Thoracic aorta (tissue), 2 donors: ENCODE results near the gene CNOT8. TPM values are rescaled to one million over a fixed set of nuclear protein-coding genes. Genes with fewer than 3 reads are reported as not detected.
"Not testable (repeated sequence)": the region's sequence is repeated elsewhere in the genome, so short reads cannot be mapped to it uniquely, and the experiment has no call there.

Source experiments
- ATAC-seq: fragments of 150-250 bp; one replicate; pipeline ENCODE4 v1.8.0; 2017; ENCODE audit warnings: low read depth; ENCODE audit not compliant: insufficient number of reproducible peaks, low FRiP score
- DNase-seq: peaks from one replicate; pipeline ENCODE4 v3.0.0-alpha.2; 2020; ENCODE audit warnings: low spot score
- H3K27ac ChIP-seq, 2 donors: fragments of 200-600 bp; sonication (generic); 1 replicate in 1 of 2; 2 replicates in 1 of 2; pipeline ENCODE4 v1.5.1; 2016; ENCODE audit warnings: mild to moderate bottlenecking in 2 of 2, moderate library complexity in 2 of 2
- H3K27me3 ChIP-seq: fragments of 200-600 bp; sonication (generic); replicated peaks from 2 replicates; pipeline ENCODE4 v1.6.0; 2016; ENCODE audit warnings: mild to moderate bottlenecking; ENCODE audit not compliant: insufficient read depth
- H3K36me3 ChIP-seq: fragments of 200-600 bp; sonication (generic); one replicate; pipeline ENCODE4 v1.5.1; 2016
- H3K4me1 ChIP-seq, 2 donors: fragments of 200-600 bp; sonication (generic); 1 replicate in 1 of 2; 2 replicates in 1 of 2; pipeline versions ENCODE4 v1.5.1 to v1.6.0; 2016; ENCODE audit warnings: low read depth in 2 of 2, mild to moderate bottlenecking in 1 of 2; ENCODE audit not compliant: control insufficient read depth in 1 of 2
- H3K4me3 ChIP-seq: fragments of 200-600 bp; sonication (generic); 2 replicates; pipeline ENCODE4 v1.5.1; 2016; ENCODE audit warnings: mild to moderate bottlenecking
- H3K9me3 ChIP-seq: fragments of 200-600 bp; sonication (generic); 2 replicates; pipeline ENCODE4 v1.5.1; 2016
- CTCF ChIP-seq: fragments of 200-600 bp; sonication (generic); IDR thresholded peaks from one replicate; pipeline ENCODE4 v1.5.1; 2019; ENCODE audit warnings: antibody characterized with exemption
- total RNA-seq, 2 donors: library from RNA; depleted of rRNA; stranded (reverse); fragments of >200 nt; gene quantifications; one replicate each; pipeline versions ENCODE4 v1.1.0 to v1.2.3, GENCODE V29; 2016

CNOT8 gene
- total RNA-seq, 2 donors from 2014 or later, result 75.5 to 90.9 TPM

- Histone ChIP-seq H3K27me3 (no peaks in the 10 kb centered on the region), H3K4me3 (no peak overlapping the region), H3K9me3 (no peaks in the 10 kb centered on the region), H3K36me3 (peaks cover 20% of the 10 kb centered on the region), H3K27ac (no peak overlapping the region), H3K4me1 (peaks cover 5 to 6% of the 10 kb centered on the region in 2 donors)
- no peak for TF ChIP-seq CTCF
- no peak for ATAC-seq
- DNase-seq, result no peak
Measured at GRCh38 chr5:154829589-154830218, 28.7 kb upstream of the CNOT8 start.

GRCh38 chr5:154830219-154830595 is 28.2 kb upstream of the CNOT8 start:
- no peaks in the 10 kb centered on the region for H3K9me3 ChIP-seq
- H3K36me3 ChIP-seq, result peaks cover 20% of the 10 kb centered on the region
- DNase-seq (no peak), ATAC-seq (no peak)
- TF ChIP-seq CTCF, result no peak
- H3K4me1 ChIP-seq, result peaks cover 10 to 11% of the 10 kb centered on the region in 2 donors
- H3K27ac ChIP-seq, result no peak overlapping the region
- no peak overlapping the region for H3K4me3 ChIP-seq
- no peaks in the 10 kb centered on the region for H3K27me3 ChIP-seq

- ATAC-seq (no peak), DNase-seq (no peak)
- TF ChIP-seq CTCF, result no peak
- no peaks in the 10 kb centered on the region for H3K9me3 ChIP-seq
- no peak overlapping the region for H3K4me3 ChIP-seq
- H3K36me3 ChIP-seq, result peaks cover 20% of the 10 kb centered on the region
- no peaks in the 10 kb centered on the region for H3K27me3 ChIP-seq
- peaks cover 10 to 13% of the 10 kb centered on the region in 2 donors for H3K4me1 ChIP-seq
- H3K27ac ChIP-seq, result no peak overlapping the region
Measured at GRCh38 chr5:154830596-154830995, 27.8 kb upstream of the CNOT8 start.

GRCh38 chr5:154831451-154831850 is 27.0 kb upstream of the CNOT8 start:
- TF ChIP-seq CTCF, result no peak
- DNase-seq, result no peak
- Histone ChIP-seq H3K9me3 (no peaks in the 10 kb centered on the region), H3K4me3 (no peak overlapping the region), H3K27ac (no peak overlapping the region), H3K36me3 (peaks cover 15% of the 10 kb centered on the region), H3K27me3 (no peaks in the 10 kb centered on the region), H3K4me1 (peaks cover 13 to 20% of the 10 kb centered on the region in 2 donors)
- ATAC-seq, result no peak

- ATAC-seq, H3K27me3 ChIP-seq, H3K27ac ChIP-seq, H3K9me3 ChIP-seq, DNase-seq, H3K4me3 ChIP-seq: not testable (repeated sequence)
- Histone ChIP-seq H3K4me1 (peaks cover 13 to 22% of the 10 kb centered on the region in 2 donors), H3K36me3 (peaks cover 15% of the 10 kb centered on the region)
Measured at GRCh38 chr5:154832804-154833203, 25.6 kb upstream of the CNOT8 start.

GRCh38 chr5:154834053-154834452 is 24.4 kb upstream of the CNOT8 start:
- peaks cover 13 to 22% of the 10 kb centered on the region in 2 donors for H3K4me1 ChIP-seq
- no peak overlapping the region for H3K4me3 ChIP-seq
- H3K27me3 ChIP-seq, result no peaks in the 10 kb centered on the region
- DNase-seq, result no peak
- H3K36me3 ChIP-seq, result peaks cover 11% of the 10 kb centered on the region
- no peak for ATAC-seq
- TF ChIP-seq CTCF, result no peak
- H3K9me3 ChIP-seq, result no peaks in the 10 kb centered on the region
- peak overlapping the region in 1 of 2 donors; percentile 84 for H3K27ac ChIP-seq

- ATAC-seq, result peak; percentile 12
- not testable (repeated sequence) for H3K36me3 ChIP-seq
- peak overlapping the region; percentile 84 to 85 for H3K27ac ChIP-seq
Measured at GRCh38 chr5:154835701-154836052, 22.8 kb upstream of the CNOT8 start.

More at GRCh38 chr5:154835701-154836052, 22.8 kb upstream of the CNOT8 start:
- peaks cover 13 to 22% of the 10 kb centered on the region in 2 donors for H3K4me1 ChIP-seq
- not testable (repeated sequence) for H3K9me3 ChIP-seq, DNase-seq, H3K27me3 ChIP-seq
- peak overlapping the region; percentile 13 for H3K4me3 ChIP-seq
